Urinary bladder (tissue), 4 donors: ENCODE measurements around the gene NELL2. TPM values are rescaled to one million over a fixed set of nuclear protein-coding genes. Genes with fewer than 3 reads are reported as not detected.

ENCODE experiments used
- DNase-seq: peaks from one replicate; pipeline ENCODE4 v3.0.0-alpha.2; 2015; ENCODE audit errors: extremely low spot score
- H3K27ac ChIP-seq: one replicate; pipeline ENCODE4 v1.5.1; 2013; ENCODE audit warnings: low read depth, mild to moderate bottlenecking, moderate library complexity
- H3K36me3 ChIP-seq: one replicate; pipeline ENCODE4 v1.6.1; 2013; ENCODE audit warnings: mild to moderate bottlenecking, moderate library complexity; ENCODE audit not compliant: insufficient read depth
- H3K4me1 ChIP-seq: one replicate; pipeline ENCODE4 v1.6.1; 2013; ENCODE audit warnings: mild to moderate bottlenecking, moderate library complexity; ENCODE audit not compliant: insufficient read depth
- H3K4me3 ChIP-seq: one replicate; pipeline ENCODE4 v1.5.1; 2013; ENCODE audit warnings: low read depth, low read length
- WGBS: extraction: QIAGEN DNeasy Blood & Tissue Kit; methylation state at CpG from one replicate; pipeline ENCODE4 v1.1.7; 2013; 5-methylcytosine and 5-hydroxymethylcytosine counted together
- polyA plus RNA-seq: library from polyadenylated mRNA; stranded (reverse); fragments of 200-250 nt; gene quantifications from one replicate; pipeline ENCODE4 v1.2.3, GENCODE V29; 2013
- total RNA-seq: library from RNA; depleted of rRNA; stranded (reverse); fragments of >200 nt; gene quantifications from one replicate; pipeline ENCODE4 v1.2.3, GENCODE V29; 2014
- donor health status: healthy with polysubstance abuse.
- donor health status: healthy.

Gene NELL2
- total and polyA plus RNA-seq, 2 donors = 21.7 to 28.1 TPM

- DNase-seq = no peak
- H3K27ac ChIP-seq = no peak overlapping the region
- H3K4me3 ChIP-seq = no peak overlapping the region
- no peaks in the 10 kb centered on the region for H3K36me3 ChIP-seq
- no peaks in the 10 kb centered on the region for H3K4me1 ChIP-seq
- 86% methylated on average over 4 of the region's 4 CpGs for WGBS
Observed at GRCh38 chr12:44637875-44638274, 238.2 kb downstream of the NELL2 start.

- WGBS = 75% methylated on average over 1 of the region's 1 CpG
- Histone ChIP-seq H3K4me3 (no peak overlapping the region), H3K36me3 (no peaks in the 10 kb centered on the region), H3K4me1 (no peaks in the 10 kb centered on the region), H3K27ac (no peak overlapping the region)
- no peak for DNase-seq
Observed at GRCh38 chr12:44628180-44628579, 247.9 kb downstream of the NELL2 start.

GRCh38 chr12:44627387-44628166 is 248.5 kb downstream of the NELL2 start:
- Histone ChIP-seq H3K4me3 (no peak overlapping the region), H3K36me3 (no peaks in the 10 kb centered on the region), H3K4me1 (no peaks in the 10 kb centered on the region), H3K27ac (no peak overlapping the region)
- no peak for DNase-seq
- WGBS = 68% methylated on average over 5 of the region's 5 CpGs

DNA sequence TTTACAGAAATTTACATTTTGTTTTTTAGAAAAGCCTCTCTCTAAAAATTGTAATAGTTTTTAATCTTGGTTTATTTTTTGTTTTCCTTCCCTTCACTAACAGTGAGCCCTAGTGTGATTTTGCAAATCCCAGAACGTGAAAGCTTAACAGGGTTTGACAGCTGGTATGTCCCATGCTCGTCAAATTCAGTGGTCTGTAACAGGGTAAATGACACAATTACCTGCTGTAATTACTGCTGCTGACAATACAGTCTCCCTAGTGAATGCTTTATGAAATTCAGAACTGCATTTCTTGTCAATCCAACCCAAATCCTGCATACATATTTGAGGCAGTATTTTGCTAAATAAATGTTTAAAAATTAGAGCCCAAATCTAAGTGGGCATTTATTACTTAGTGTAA is 249.2 kb downstream of the NELL2 start:
- no peak overlapping the region for H3K4me3 ChIP-seq
- DNase-seq = no peak
- no peaks in the 10 kb centered on the region for H3K4me1 ChIP-seq
- no peaks in the 10 kb centered on the region for H3K36me3 ChIP-seq
- no peak overlapping the region for H3K27ac ChIP-seq
- 62% methylated on average over 2 of the region's 2 CpGs for WGBS

DNA sequence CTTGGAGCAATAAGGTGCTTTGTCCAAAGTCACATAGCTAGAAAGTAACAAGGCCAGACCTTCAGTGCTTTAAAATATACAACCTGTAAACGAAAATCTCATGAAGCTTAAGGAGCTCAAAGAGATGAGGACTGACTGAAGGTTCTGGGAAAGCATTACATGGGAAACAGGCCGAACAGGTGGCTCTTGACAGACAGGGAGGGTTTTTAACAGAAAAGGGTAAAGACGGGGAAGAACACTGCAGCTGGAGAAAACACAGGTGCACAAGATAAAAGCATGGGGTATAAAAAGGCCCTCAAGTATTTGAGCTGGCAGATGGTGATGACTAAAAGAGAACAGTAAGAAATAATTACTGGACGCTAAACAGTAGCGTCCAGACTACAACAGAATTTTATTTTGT is 257.2 kb downstream of the NELL2 start:
- 78% methylated on average over 5 of the region's 5 CpGs for WGBS
- no peak for DNase-seq
- Histone ChIP-seq H3K27ac (no peak overlapping the region), H3K4me3 (no peak overlapping the region), H3K4me1 (no peaks in the 10 kb centered on the region), H3K36me3 (no peaks in the 10 kb centered on the region)

GRCh38 chr12:44616402-44616801 is 259.7 kb downstream of the NELL2 start:
- Histone ChIP-seq H3K4me3 (no peak overlapping the region), H3K27ac (no peak overlapping the region)
- 56% methylated on average over 3 of the region's 3 CpGs for WGBS

DNA sequence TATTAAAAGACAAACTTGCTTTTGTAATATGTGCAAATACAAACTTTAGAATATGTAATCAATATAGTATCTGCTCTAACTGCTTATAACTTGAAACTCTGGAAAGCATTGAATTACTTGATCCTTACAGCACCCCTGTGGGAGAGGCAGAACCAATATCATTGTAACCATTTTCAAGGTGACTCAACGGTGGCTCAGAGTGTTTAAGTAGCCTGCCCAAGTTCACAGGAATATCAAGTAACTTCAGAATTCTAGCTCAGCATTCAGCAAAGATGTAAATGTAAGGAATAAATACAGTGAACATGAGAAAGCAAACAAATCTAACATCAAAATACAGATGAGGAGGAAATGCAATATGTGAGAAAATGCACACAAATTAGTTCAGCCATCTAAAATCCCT is 264.6 kb downstream of the NELL2 start:
- Histone ChIP-seq H3K27ac (no peak overlapping the region), H3K36me3 (no peaks in the 10 kb centered on the region), H3K4me1 (no peaks in the 10 kb centered on the region), H3K4me3 (no peak overlapping the region)
- 50% methylated on average over 1 of the region's 1 CpG for WGBS
- DNase-seq = no peak

More at GRCh38 chr12:44616402-44616801, 259.7 kb downstream of the NELL2 start:
- DNase-seq = no peak
- Histone ChIP-seq H3K36me3 (no peaks in the 10 kb centered on the region), H3K4me1 (no peaks in the 10 kb centered on the region)

DNA sequence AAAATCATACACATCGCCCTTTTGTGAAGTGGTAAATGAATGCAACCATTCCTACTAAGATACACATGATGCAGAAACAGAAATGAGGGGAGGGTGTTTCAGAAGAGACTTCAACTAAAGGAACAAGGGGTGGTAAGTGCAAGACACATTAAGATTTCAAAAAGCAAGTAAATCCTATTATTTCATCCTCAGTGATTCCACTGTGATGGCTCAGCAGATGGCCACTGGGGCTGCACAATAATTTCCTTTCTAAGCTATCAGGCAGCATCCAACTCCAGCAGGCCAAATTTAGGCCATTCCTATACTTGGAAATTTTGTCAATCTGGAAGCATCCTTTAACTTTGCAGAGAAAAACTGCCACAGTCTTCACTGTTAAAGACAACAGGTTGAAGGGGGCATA is 272.4 kb downstream of the NELL2 start:
- DNase-seq = no peak
- H3K4me1 ChIP-seq = no peaks in the 10 kb centered on the region
- H3K36me3 ChIP-seq = no peaks in the 10 kb centered on the region
- H3K4me3 ChIP-seq = no peak overlapping the region
- 91% methylated on average over 1 of the region's 1 CpG for WGBS
- no peak overlapping the region for H3K27ac ChIP-seq

DNA sequence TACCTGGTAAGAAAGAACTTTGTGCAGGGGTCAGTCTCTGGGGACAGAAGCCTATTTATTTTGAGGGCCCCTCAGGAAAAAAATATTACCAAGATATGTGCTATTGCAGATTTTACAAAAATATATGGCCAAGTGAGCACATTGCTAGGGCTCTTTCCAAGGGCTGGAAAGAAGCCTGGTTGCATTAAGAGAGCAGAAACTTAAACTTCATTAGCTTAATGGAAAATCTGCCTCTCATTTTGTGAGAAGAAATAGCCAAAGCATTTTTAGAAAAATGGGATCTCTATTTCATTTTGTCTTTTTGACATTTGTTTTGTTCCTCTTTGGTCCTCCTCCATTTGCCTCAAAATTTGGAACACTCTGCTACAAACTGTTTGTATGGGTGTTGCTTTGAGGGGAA is 283.5 kb downstream of the NELL2 start:
- Histone ChIP-seq H3K4me3 (no peak overlapping the region), H3K27ac (no peak overlapping the region), H3K36me3 (no peaks in the 10 kb centered on the region), H3K4me1 (no peaks in the 10 kb centered on the region)
- DNase-seq = no peak

DNA sequence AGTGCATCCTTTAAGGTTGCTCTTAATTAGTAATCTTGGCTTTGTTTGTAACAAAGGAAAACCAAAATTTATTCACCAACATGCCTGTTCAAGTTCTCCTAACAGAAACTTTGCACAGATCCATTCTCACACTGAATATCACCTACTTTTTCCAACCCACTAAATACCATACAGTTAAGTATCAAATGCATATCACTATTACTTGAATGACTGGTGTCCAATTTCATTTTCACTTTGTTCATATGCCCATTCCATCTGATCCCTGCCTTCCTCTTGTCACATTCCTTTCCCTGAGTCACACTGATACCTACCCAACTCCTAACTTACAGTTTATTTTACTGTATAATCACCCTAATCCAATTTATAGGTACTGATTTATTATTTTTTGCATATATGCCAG is 286.4 kb downstream of the NELL2 start:
- Histone ChIP-seq H3K27ac (no peak overlapping the region), H3K4me1 (no peaks in the 10 kb centered on the region), H3K36me3 (no peaks in the 10 kb centered on the region), H3K4me3 (no peak overlapping the region)
- DNase-seq = no peak

GRCh38 chr12:44588651-44589050 is 287.5 kb downstream of the NELL2 start:
- DNase-seq = no peak
- 94% methylated on average over 1 of the region's 1 CpG for WGBS
- H3K4me3 ChIP-seq = no peak overlapping the region
- H3K36me3 ChIP-seq = no peaks in the 10 kb centered on the region
- peak overlapping the region; percentile 23 for H3K27ac ChIP-seq
- H3K4me1 ChIP-seq = no peaks in the 10 kb centered on the region

- DNase-seq = no peak
- Histone ChIP-seq H3K36me3 (no peaks in the 10 kb centered on the region), H3K4me3 (no peak overlapping the region)
Observed at GRCh38 chr12:44584625-44585024, 291.5 kb downstream of the NELL2 start.

GRCh38 chr12:44582521-44582920 is 293.6 kb downstream of the NELL2 start:
- H3K36me3 ChIP-seq = no peaks in the 10 kb centered on the region
- H3K4me3 ChIP-seq = no peak overlapping the region
- H3K27ac ChIP-seq = no peak overlapping the region
- WGBS = 83% methylated on average over 3 of the region's 3 CpGs
- DNase-seq = no peak
- no peaks in the 10 kb centered on the region for H3K4me1 ChIP-seq

More at GRCh38 chr12:44584625-44585024, 291.5 kb downstream of the NELL2 start:
- Histone ChIP-seq H3K27ac (no peak overlapping the region), H3K4me1 (no peaks in the 10 kb centered on the region)
- 56% methylated on average over 2 of the region's 2 CpGs for WGBS

GRCh38 chr12:44581642-44582242 is 294.4 kb downstream of the NELL2 start:
- Histone ChIP-seq H3K27ac (no peak overlapping the region), H3K4me1 (no peaks in the 10 kb centered on the region), H3K36me3 (no peaks in the 10 kb centered on the region), H3K4me3 (no peak overlapping the region)
- WGBS = 13% methylated on average over 1 of the region's 1 CpG
- DNase-seq = no peak
